ENCODE results near the gene PAPSS1. TPM values are rescaled to one million over a fixed set of nuclear protein-coding genes. Genes with fewer than 3 reads are reported as not detected.

PAPSS1 gene
- total RNA-seq, 1 experiment from 2014 or later, result 83.6 TPM

- WGBS (ENCODE audit: extremely low coverage, insufficient read length, low lambda C conversion rate), result no CpG with 5 or more reads among the region's 1 CpG
- H4K20me1 ChIP-seq (ENCODE audit: control insufficient read depth, insufficient read depth, insufficient read length), result no peaks in the 10 kb centered on the region
Measured at GRCh38 chr4:107615809-107616208, 104.2 kb downstream of the PAPSS1 start.

More at GRCh38 chr4:107615809-107616208, 104.2 kb downstream of the PAPSS1 start:
- Histone ChIP-seq H3T11ph (ENCODE audit: low read length) (no peak overlapping the region), H4K5ac (ENCODE audit: insufficient read length, low read depth, low read length) (no peak overlapping the region), H4K91ac (ENCODE audit: insufficient read length, low read depth, low read length) (no peak overlapping the region), H3K9ac (ENCODE audit: extremely low read depth, insufficient read length, low read length) (no peak overlapping the region), H3K18ac (ENCODE audit: insufficient read length, low read depth, low read length) (no peak overlapping the region), H2BK120ac (ENCODE audit: low read depth, low read length, poor library complexity, severe bottlenecking) (no peak overlapping the region), H3K4ac (ENCODE audit: low read depth, low read length) (no peak overlapping the region), H2AK5ac (ENCODE audit: insufficient read length, low read length) (no peak overlapping the region), H2BK5ac (ENCODE audit: insufficient read length, low read length) (no peak overlapping the region), H2BK15ac (ENCODE audit: low read depth, low read length) (no peak overlapping the region), H3K27me3 (ENCODE audit: insufficient read depth, low read length) (no peaks in the 10 kb centered on the region), H3K4me2 (ENCODE audit: insufficient read depth, insufficient read length, low read length) (no peak overlapping the region), H4K8ac (replicated peaks; ENCODE audit: insufficient read length, low read depth, low read length) (no peak overlapping the region), H3K79me1 (ENCODE audit: insufficient read depth, low read depth, low read length, poor library complexity, severe bottlenecking) (peaks cover 3% of the 10 kb centered on the region), H3K14ac (ENCODE audit: insufficient read depth, low read length) (no peak overlapping the region), H3K56ac (ENCODE audit: insufficient read length, low read depth, low read length) (no peak overlapping the region), H3K27ac (ENCODE audit: insufficient read length, low read depth, low read length) (no peak overlapping the region), H3K4me1 (ENCODE audit: insufficient read depth, low read length) (no peaks in the 10 kb centered on the region), H3K23me2 (ENCODE audit: insufficient read length, low read depth, low read length, poor library complexity, severe bottlenecking) (no peaks in the 10 kb centered on the region), H2AFZ (ENCODE audit: low read length) (no peak overlapping the region), H2BK20ac (ENCODE audit: low read depth, low read length, poor library complexity, severe bottlenecking) (no peak overlapping the region), H3K79me2 (ENCODE audit: insufficient read depth, low read length) (no peaks in the 10 kb centered on the region), H3K9me3 (ENCODE audit: control insufficient read depth, low read depth, low read length) (no peaks in the 10 kb centered on the region), H2BK12ac (ENCODE audit: insufficient read length, low read depth, low read length) (no peak overlapping the region), H3K23ac (ENCODE audit: insufficient read length, low read depth, low read length) (no peak overlapping the region)
- Mint-ChIP-seq H3K4me1 (no peaks in the 10 kb centered on the region), H3K9me3 (no peaks in the 10 kb centered on the region; a peak in 1 of 5 replicates), H3K27me3 (ENCODE audit: low read depth) (no peaks in the 10 kb centered on the region), H3K27ac (0 out of 7 replicates have a peak overlapping the region, but pooled peaks of 1 of the 3 experiments have one; percentile 32), H3K4me3 (no peak overlapping the region), H3K36me3 (ENCODE audit: insufficient read depth in 1 of 3, low read depth in 3 of 3) (peaks cover 14 to 23% (median 16%) of the 10 kb centered on the region in 3 experiments)
- TF ChIP-seq CTCF (conservative IDR thresholded peaks at IDR 0.05), result no peak
- DNase-seq, result no peak

All from H9 (cell line).